GM19193 (cell line): Measurements from ENCODE around the gene PRKCB.

ENCODE experiments used
- POLR2A ChIP-seq: IDR thresholded peaks from 4 replicates; pipeline ENCODE4 v1.6.1; 2011; ENCODE audit not compliant: insufficient read depth, insufficient read length; ENCODE audit errors: extremely low read depth

Gene PRKCB

DNA sequence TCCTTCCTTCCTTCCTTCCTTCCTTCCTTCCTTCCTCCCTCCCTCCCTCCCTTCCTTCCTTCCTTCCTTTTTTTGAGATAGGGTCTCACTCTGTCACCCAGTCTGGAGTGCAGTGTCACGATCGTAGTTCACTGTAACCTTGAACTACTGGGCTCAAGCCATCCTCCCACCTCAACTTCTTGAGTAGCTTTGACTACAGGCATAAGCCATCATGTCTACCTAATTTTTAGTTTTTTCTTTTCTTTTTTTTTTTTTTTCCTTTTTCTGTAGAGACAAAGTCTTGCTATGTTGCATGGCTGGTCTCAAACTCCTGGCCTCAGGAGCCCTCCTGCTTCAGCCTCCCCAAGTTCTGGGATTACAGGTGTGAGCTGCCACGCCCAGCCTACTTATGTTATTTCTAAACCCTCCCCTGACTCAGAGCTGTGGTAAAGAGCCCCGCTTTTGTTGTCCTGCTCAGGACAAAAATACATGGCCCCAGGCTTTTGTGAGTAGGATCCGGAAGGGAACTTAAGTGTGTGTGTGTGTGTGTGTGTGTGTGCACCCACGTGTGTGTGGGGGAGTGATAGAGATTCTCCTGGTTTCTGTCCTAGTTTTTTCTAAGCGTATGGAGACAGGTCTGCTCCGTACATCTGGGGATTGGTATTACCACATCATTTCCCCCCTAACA, 67.1 kb downstream of the PRKCB start:
- TF ChIP-seq POLR2A, result no peak

DNA sequence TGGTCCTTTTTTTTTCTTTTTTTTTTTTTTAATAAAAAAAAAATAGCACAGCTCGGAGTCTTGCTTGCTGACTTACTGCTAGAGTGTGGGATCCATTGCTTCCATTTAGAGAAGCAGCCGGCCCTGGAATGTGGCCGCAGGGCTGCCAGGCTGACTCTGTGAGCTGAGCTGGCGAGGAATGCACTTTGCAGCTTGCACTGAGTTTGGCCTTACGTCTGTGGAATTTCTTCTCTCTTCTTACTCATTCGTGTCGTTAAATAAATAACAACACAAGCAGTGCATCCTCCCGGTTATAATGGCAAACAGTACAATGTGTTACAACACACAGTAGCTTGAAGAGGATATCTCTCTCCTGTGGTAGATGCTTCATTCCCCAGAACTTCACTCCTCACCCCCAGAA, 69.2 kb downstream of the PRKCB start:
- TF ChIP-seq POLR2A, result no peak

DNA sequence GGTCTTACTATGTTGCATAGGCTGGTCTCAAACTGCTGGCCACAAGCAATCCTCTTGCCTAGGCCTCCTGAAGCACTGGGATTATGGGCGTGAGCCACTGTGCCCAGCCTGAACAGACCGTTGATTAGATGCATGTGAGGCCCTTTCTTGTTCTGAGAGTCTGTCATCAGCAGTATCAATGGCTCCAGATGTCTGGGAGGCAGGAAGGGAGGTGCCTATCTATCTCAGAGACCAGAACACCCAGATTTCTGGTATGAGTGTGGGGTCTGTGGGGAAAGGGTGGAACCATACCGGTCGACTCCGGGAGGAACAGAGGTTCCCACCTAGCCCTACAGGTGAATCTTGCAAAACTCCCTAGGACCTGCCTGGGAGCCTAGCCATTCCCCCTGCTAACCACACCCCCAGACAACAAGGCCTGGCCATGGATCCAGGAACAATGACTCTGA, 71.7 kb downstream of the PRKCB start:
- no peak for TF ChIP-seq POLR2A

DNA sequence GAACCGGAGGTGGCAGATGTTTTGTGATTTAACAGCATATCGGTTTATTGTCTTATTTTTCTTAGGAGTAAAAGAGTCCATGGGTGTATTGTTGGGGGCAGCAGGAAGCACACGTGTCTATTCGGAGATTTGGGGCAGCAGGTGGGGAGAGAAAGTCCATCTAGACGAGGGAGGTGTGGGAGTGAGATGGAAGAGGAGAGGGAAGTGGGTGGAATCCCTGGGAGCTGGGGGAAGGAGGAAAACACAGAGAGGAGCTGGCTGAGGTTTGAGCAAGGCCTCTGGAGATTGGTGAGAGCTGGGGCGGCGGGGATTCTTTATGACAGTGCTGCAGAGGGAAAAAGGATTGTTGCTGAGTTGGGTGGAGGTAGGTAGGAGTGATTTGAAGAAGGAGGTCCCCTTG, 72.1 kb downstream of the PRKCB start:
- no peak for TF ChIP-seq POLR2A

DNA sequence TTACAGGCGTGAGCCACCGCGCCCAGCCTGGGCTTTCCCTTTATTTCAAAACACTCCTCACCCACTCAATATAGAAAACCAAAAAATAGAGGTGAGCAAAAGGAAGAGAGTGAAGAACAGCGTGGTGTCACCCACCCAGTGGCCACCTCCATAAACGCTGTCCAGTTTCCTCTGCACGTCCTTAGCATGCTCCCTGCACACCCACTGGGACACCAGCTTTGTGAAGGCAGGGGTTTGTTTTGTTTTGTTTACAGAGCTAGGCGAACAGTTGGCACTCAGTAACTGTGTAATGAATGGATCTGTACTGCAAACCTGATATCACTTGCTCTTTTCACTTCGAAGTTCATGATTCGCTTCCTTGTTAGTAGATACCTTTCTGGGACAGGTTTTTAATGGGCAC, 73.0 kb downstream of the PRKCB start:
- no peak for TF ChIP-seq POLR2A

DNA sequence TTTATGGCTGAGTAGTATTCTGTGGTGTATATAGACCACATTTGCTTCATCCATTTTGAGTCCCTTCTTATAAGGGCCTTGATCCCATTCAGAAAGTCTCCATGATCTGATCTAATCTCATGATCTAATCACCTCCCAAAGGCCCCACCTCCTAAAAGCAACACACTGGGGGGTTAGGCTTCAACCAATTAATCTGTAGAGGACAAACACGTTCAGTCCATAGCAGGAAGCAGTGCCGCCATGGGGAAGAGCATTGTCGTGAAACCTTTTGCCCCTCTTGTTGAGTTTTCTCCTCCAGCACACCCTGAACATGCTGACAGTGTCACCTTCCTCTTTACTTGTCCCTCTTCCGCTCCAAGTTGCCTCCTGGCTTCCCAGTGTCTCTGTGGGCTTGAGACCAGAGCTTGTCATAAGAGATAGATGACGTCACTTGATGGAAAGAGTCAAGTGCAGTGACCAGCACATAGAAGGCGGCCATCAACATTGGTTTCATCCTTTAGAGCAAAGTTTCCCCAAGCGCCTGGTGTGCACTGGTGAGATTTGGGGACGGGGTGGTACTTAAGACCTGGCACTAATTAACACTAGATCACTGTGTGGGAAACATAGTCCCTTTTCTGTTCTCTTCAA, 74.1 kb downstream of the PRKCB start:
- no peak for TF ChIP-seq POLR2A

DNA sequence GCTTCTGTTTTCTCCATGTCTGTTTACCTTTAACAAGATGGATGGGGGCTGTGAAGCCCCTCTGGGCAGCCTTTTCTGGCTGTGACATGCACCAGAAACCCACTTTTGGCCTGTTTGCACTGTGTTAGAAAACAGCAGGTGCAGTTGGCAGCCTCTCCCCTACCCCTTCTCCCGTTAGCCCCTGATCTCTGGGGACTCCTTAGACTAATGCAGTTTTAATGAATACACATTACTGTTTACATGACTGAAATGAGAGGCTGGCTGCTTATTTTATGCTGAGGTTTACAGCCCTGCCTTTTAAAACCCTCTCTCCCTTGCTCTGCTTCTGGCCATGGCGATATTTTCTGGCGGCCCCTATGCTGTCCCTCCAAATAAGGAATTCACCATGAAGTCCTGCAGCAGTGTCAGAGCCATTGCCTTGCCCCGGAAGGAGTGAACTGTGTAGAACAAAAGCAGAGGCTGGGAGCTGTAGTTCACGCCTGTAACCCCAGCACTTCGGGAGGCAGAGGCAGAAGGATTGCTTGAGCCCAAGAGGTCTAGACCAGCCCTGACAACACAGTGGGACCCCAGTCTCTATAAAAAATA, 79.3 kb downstream of the PRKCB start:
- TF ChIP-seq POLR2A, result no peak

DNA sequence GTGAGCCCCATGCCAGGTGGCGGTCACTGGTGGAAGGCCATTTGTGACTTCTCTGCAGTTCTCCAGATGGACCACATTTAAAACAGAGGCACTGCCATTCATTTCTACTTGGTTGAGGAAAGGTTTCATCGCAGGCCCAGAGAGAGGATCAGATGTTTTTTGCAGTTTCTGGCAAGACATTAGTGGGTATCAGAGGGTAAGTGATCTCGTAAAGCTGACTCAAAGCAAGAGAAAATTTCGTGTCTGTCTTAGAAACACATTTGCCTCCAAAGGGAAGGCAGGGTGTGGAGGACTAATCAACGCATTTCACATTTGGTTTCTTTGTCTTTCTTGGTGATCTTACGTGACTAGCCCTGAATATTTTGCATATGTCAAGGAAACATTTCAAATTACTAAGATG, 81.8 kb downstream of the PRKCB start:
- TF ChIP-seq POLR2A, result no peak

DNA sequence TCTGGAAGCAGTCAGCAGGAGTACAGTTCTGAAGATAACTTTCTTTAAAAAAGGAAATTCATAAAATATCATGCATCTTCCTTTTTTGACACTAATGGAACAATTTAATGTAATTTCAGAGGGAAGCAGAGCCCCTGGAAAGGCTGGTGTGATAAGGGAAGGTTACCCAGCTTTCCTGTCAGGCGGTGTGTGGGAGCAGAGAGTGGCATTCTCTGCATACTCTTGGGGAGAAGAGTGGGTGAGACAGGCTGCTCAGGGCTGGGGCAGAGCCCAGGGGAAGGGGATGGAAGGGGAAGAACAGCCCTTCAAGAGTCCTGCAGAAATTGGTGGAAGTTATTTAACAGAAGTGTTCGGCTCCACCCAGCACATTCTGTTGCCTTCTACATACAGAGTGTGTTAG, 84.7 kb downstream of the PRKCB start:
- no peak for TF ChIP-seq POLR2A

DNA sequence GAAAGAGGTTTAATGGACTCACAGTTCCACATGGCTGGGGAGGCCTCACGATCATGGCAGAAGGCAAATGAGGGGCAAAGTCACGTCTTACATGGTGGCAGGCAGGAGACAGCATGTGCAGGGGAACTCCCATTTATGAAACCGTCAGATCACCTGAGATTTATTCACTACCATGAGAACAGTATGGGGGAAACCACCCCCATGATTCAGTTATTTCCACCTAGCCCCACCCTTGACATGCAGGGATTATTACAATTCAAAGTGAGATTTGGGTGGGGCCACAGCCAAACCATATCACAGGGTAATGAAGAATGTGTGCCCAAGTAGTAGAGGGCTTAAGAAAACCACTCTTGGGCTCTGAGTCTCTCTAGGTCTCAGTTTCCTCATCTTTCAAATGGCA, 85.1 kb downstream of the PRKCB start:
- no peak for TF ChIP-seq POLR2A

DNA sequence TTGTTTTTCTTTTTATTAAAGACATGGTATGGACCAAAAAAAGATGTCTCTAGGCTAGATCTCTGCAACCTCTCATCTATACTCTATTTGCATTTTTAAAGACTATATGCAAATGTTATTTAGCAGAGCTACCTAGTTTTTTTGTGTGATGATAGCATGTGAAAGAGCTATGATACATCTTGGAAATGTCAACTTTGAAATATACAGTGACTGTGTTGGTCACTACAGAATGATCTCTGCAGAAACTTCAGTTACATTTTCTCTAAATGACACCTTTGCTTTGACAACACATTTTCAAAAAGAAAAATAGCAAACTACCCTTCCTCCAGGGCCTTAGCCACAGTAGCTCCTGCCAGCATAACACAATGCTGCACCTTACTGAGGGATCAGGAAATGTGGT, 86.6 kb downstream of the PRKCB start:
- TF ChIP-seq POLR2A, result no peak

DNA sequence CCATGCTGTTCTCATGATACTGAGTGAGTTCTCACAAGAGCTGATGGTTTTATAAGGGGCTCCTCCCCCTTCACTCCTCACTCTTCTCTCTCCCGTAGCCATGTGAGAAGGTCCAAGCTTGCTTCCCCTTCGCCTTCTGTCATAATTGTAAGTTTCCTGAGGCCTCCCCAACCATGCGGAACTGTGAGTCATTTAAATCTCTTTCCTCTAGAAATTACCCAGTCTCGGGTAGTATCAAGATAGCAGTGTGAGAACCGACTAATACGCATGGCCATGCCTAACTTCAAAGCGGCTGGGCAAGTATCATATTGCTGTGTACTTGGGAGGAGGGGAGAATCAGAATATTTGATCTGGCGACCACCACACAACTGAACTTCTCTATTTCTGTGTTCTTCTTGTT, 88.3 kb downstream of the PRKCB start:
- no peak for TF ChIP-seq POLR2A

DNA sequence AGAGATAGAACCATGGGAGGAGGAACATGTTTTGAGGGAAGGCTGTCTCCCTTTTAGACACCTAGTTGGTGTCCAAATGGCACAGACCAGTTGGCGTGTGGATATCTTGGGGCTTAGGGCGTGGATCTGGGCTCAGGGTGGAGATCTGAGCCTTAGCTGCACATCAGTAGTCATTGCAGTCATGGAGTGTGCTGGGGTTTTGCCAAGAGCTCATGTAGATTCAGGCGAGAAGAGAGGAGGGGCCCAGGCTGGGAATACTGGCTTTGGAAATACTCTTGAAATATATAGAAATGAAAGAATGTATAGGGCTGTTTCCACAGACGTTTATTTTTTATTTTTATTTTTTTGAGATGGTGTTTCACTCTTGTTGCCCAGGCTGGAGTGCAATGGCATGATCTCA, 92.0 kb downstream of the PRKCB start:
- no peak for TF ChIP-seq POLR2A

DNA sequence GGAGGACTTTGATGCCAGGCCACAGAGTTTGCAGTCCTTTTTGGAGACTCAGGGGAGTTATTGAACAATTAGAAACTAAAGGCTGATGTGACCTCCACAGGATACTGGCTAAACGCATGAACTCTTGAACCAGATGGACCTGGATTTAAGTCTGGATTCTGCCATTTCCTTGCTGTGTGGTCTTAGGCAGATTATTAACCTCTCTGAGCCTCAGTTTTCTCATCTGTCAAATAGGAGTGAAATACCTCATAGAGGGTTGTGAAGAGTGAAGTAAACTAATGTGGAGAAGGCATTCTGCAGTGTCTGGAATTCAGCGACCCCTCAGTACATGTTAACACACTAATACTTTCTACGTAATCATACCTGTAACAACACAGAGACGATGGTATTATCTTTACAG, 93.5 kb downstream of the PRKCB start:
- no peak for TF ChIP-seq POLR2A

DNA sequence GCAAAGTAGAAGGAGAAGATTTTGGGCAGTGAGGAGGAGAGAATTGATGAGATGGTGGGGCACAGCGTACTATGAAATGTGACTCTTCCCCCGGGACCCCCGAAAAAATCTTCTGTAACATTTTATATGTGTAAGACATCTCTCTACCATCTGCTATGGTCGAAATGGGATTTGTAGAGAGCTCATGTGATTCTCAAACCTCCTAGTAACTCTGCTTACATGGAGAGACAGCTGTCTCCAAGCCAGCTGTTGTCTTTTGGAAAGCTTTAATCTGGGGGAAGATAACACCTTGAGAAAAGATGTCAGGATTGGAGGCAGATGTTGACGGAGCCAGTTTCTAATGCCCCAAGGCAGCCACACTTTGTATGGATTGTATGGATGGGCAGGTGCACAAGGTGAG, 94.1 kb downstream of the PRKCB start:
- TF ChIP-seq POLR2A, result no peak

DNA sequence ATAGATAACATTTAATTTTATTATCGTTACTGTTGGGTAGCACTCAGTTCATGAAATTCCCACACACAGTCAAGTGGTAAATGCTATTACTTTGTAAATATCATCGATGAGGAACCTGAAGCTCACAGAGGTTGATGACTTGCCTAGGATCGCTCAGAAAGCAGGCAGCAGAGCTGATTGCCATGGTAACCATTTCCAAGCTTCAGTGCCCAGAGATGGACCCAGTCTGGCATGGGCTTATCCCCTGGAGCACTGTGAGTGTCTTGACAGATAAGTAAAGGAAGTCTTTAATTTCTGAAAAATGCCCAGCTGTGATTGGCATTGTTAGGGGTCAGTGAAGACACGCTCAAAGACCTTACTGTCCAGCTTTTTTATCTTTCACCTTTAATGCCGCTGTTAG, 95.0 kb downstream of the PRKCB start:
- TF ChIP-seq POLR2A, result no peak
